Inflammatory macrophage treated with lipopolysaccharide for 4 hours (primary cell): ENCODE measurements around the gene OR6C2.
"Not testable (repeated sequence)": the region's sequence is repeated elsewhere in the genome, so short reads cannot be mapped to it uniquely, and the experiment has no call there.

Experiments used
- DNase-seq: peaks from one replicate; pipeline ENCODE4 v3.0.0-alpha.2; 2020

Gene OR6C2

GRCh38 chr12:55443776-55444175 is at the start of gene OR6C2:
Gene OR6C2 (plus strand): TSS chr12:55444076. CDS start chr12:55452214, 8,138 bp downstream.
- no peak for DNase-seq

GRCh38 chr12:55396326-55396725 is 47.5 kb upstream of the OR6C2 start:
- DNase-seq: no peak

GRCh38 chr12:55400229-55400628 is 43.6 kb upstream of the OR6C2 start, which contains the start of gene OR6C65:
Gene OR6C65 (plus strand): TSS chr12:55400529. CDS start chr12:55400529, 0 bp downstream.
- DNase-seq: no peak

GRCh38 chr12:55407866-55408265 is 36.0 kb upstream of the OR6C2 start:
- DNase-seq: no peak

- DNase-seq: not testable (repeated sequence)
Measured at GRCh38 chr12:55409133-55409532, 34.7 kb upstream of the OR6C2 start.

- DNase-seq: not testable (repeated sequence)
Measured at GRCh38 chr12:55412138-55412537, 31.7 kb upstream of the OR6C2 start.

GRCh38 chr12:55413498-55414388 is 30.1 kb upstream of the OR6C2 start:
- DNase-seq: not testable (repeated sequence)

GRCh38 chr12:55414396-55414823 is 29.5 kb upstream of the OR6C2 start:
- DNase-seq: not testable (repeated sequence)

- DNase-seq: not testable (repeated sequence)
Measured at GRCh38 chr12:55414889-55415288, 29.0 kb upstream of the OR6C2 start.

- no peak for DNase-seq
Measured at GRCh38 chr12:55416961-55417360, 26.9 kb upstream of the OR6C2 start.

- no peak for DNase-seq
Measured at GRCh38 chr12:55420307-55420962, 23.4 kb upstream of the OR6C2 start.

GRCh38 chr12:55425954-55426353 is 17.9 kb upstream of the OR6C2 start, which contains the start of gene OR6C76:
Gene OR6C76 (plus strand): TSS chr12:55426254. CDS start chr12:55426254, 0 bp downstream.
- DNase-seq: no peak

- DNase-seq: peak; percentile 27
Measured at GRCh38 chr12:55428331-55429243, 15.3 kb upstream of the OR6C2 start.

- DNase-seq: not testable (repeated sequence)
Measured at GRCh38 chr12:55441233-55441632, 2.6 kb upstream of the OR6C2 start.

GRCh38 chr12:55445357-55445756 is 1.5 kb downstream of the OR6C2 start:
- DNase-seq: no peak

- no peak for DNase-seq
Measured at GRCh38 chr12:55446326-55446725, 2.5 kb downstream of the OR6C2 start.

- no peak for DNase-seq
Measured at GRCh38 chr12:55448825-55449224, 4.9 kb downstream of the OR6C2 start.

GRCh38 chr12:55464926-55465325 is 21.1 kb downstream of the OR6C2 start:
- not testable (repeated sequence) for DNase-seq

GRCh38 chr12:55467836-55468235 is 24.0 kb downstream of the OR6C2 start:
- peak; percentile 64 for DNase-seq

GRCh38 chr12:55469291-55469690 is 25.4 kb downstream of the OR6C2 start:
- DNase-seq: peak; percentile 37

GRCh38 chr12:55470088-55470829 is 26.4 kb downstream of the OR6C2 start, which contains the start of gene OR6C70:
Gene OR6C70 (minus strand): TSS chr12:55470138. CDS start chr12:55470138, 0 bp downstream.
- DNase-seq: no peak

- no peak for DNase-seq
Measured at GRCh38 chr12:55472264-55472663, 28.4 kb downstream of the OR6C2 start.
